ENCODE data around the gene S100A7.

- no peak for TF ChIP-seq CTCF (IDR thresholded peaks at IDR 0.05)
- no peak for TF ChIP-seq POLR2A (IDR thresholded peaks at IDR 0.05)
- no peak for TF ChIP-seq EP300 (IDR thresholded peaks at IDR 0.05)
Measured at GRCh38 chr1:153417136-153417888, 43.1 kb downstream of the S100A7 start.

Measured in ovary (tissue), 3 donors.